Spleen (tissue), 11 donors: ENCODE measurements around the gene EEF2K. TPM values are rescaled to one million over a fixed set of nuclear protein-coding genes. Genes with fewer than 3 reads are reported as not detected.
A peak's percentile ranks its signal among the peaks of the same experiment; 100 is the strongest.

Experiments used
- DNase-seq: peaks from one replicate; pipeline ENCODE4 v3.0.0-alpha.2; 2020
- H3K27ac ChIP-seq, 8 donors: fragments of 200-600 bp; sonication (generic) in 7 of 8; 1 replicate in 4 of 8; 2 replicates in 4 of 8; pipeline versions ENCODE4 v1.5.0 to v1.8.0; 2016 to 2021; ENCODE audit warnings: inconsistent platforms in 4 of 8, mild to moderate bottlenecking in 4 of 8, moderate library complexity in 1 of 8
- H3K27me3 ChIP-seq, 7 donors: fragments of 200-600 bp; sonication (generic) in 6 of 7; replicated peaks in 1 of 7; 1 replicate in 4 of 7; 2 replicates in 3 of 7; pipeline versions ENCODE4 v1.5.0 to v1.8.0; 2016 to 2021; ENCODE audit warnings: inconsistent platforms in 3 of 7, mild to moderate bottlenecking in 1 of 7
- H3K36me3 ChIP-seq, 6 donors: fragments of 200-600 bp; sonication (generic) in 5 of 6; 1 replicate in 4 of 6; 2 replicates in 2 of 6; pipeline versions ENCODE4 v1.5.0 to v1.8.0; 2016 to 2021; ENCODE audit warnings: inconsistent platforms in 2 of 6
- H3K4me1 ChIP-seq, 6 donors: fragments of 200-600 bp; sonication (generic) in 5 of 6; 1 replicate in 3 of 6; 2 replicates in 3 of 6; pipeline versions ENCODE4 v1.5.0 to v1.8.0; 2016 to 2021; ENCODE audit warnings: inconsistent platforms in 3 of 6
- H3K4me3 ChIP-seq, 8 donors: fragments of 200-600 bp; sonication (generic) in 7 of 8; 1 replicate in 4 of 8; 2 replicates in 4 of 8; pipeline versions ENCODE4 v1.5.0 to v1.8.0; 2016 to 2021; ENCODE audit warnings: inconsistent platforms in 4 of 8, mild to moderate bottlenecking in 4 of 8, moderate library complexity in 2 of 8
- H3K9me3 ChIP-seq, 8 donors: fragments of 200-600 bp; sonication (generic) in 7 of 8; 1 replicate in 4 of 8; 2 replicates in 4 of 8; pipeline versions ENCODE4 v1.5.0 to v1.8.0; 2016 to 2021; ENCODE audit warnings: inconsistent platforms in 4 of 8
- CTCF ChIP-seq, 11 experiments: fragments of 200-600 bp in 7 of 11; fragments of 450-650 bp in 4 of 11; sonication (generic) in 4 of 11; IDR thresholded peaks in 8 of 11; conservative IDR thresholded peaks in 3 of 11; 1 replicate in 7 of 11; 2 replicates in 4 of 11; pipeline versions ENCODE4 v1.4.0 to v1.8.0; 2016 to 2021; ENCODE audit warnings: antibody characterized with exemption in 11 of 11, inconsistent platforms in 4 of 11, mild to moderate bottlenecking in 1 of 11
- POLR2A ChIP-seq, 3 donors: fragments of 450-650 bp; IDR thresholded peaks; one replicate each; pipeline ENCODE4 v1.5.1; 2017; ENCODE audit warnings: antibody characterized with exemption in 3 of 3, mild to moderate bottlenecking in 1 of 3
- POLR2AphosphoS5 ChIP-seq, 3 donors: sonication (generic); formaldehyde crosslinking; IDR thresholded peaks; one replicate each; pipeline ENCODE4 v1.5.1; 2017; ENCODE audit warnings: antibody characterized with exemption in 3 of 3
- WGBS, 5 donors: extraction: QIAGEN DNeasy Blood & Tissue Kit in 3 of 5; methylation state at CpG; one replicate each; pipeline versions ENCODE4 v1.1.5 to v1.1.7; 2013 to 2018; 5-methylcytosine and 5-hydroxymethylcytosine counted together
- intact Hi-C: fragments of 100-400 bp; cut with DNase I; formaldehyde crosslinking; loops from one replicate; pipeline ENCODE4 v1.15.0; 2023; ENCODE audit warnings: low total_unique reads
- polyA plus RNA-seq, 3 donors: library from polyadenylated mRNA; stranded (reverse); fragments of 200-250 nt; gene quantifications; one replicate each; pipeline ENCODE4 v1.2.1, GENCODE V29; 2013
- total RNA-seq, 7 donors: library from RNA; depleted of rRNA in 3 of 7; stranded (reverse); fragments of >200 nt in 3 of 7; fragmentation: NEBNext Ultra II Directional in 4 of 7; extraction: Animal tissue kit (Norgen Biotek cat#: 25700) in 4 of 7; gene quantifications; one replicate each; pipeline versions ENCODE4 v1.1.0 to v1.2.1, GENCODE V29; 2016 to 2021
- donor health status: healthy with polysubstance abuse.
- donor health status: DM: no; HTN: no; CAD: no; lungs with moderate emphysema.
- donor health status: DM: no; HTN: no; CAD: no.
- donor health status: Bipolar disorder and iron deficiency.
- donor health status: healthy.
- donor health status: DM: no; HTN: no; CAD: no.
- donor health status: DM: yes; HTN: yes; CAD: no.

The EEF2K gene
- total and polyA plus RNA-seq, 10 donors, result 2.4 to 37.7 (median 24.4) TPM

DNA sequence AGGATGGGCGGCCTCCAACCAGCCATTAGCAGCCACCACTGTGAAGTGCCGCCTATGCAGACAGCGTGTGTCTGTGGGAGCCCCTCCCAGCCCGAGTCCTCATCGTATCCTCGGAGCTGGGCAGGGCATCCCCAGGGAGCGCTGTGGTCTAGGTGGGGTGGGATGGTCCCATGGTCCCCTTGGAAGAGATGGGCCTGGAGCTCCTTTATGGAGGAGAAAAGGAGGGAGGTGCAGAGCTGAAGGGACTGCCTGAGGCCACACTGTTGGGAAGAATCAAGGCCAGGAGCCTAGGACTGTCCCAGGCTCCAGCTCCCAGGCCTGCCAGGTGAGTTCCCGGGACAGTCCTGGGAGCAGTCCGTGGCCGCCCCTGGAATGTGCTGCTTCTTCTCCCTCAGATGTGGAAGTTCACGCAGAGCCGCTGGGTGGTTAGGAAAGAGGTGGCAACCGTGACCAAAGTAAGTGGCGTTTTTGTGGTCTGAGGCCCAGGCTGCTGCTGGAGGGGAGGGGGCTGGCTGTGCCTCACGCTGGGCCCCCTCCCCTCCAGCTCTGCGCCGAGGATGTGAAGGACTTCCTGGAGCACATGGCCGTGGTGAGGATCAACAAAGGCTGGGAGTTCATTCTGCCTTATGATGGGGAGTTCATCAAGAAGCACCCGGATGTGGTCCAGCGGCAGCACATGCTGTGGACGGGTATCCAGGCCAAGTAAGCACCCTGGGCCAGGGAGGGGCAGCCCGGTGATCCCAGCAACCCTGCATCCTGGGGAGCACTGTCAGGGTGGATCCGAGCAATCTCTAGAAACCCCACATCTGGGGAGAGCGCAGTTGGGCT, 118.1 kb downstream of the EEF2K start:
- H3K4me3 ChIP-seq, result no peak overlapping the region
- no peaks in the 10 kb centered on the region for H3K9me3 ChIP-seq
- H3K27ac ChIP-seq, result no peak overlapping the region
- no peaks in the 10 kb centered on the region for H3K27me3 ChIP-seq
- DNase-seq, result no peak
- H3K4me1 ChIP-seq, result peaks cover 0 to 14% (median 4%) of the 10 kb centered on the region in 6 donors
- intact Hi-C loops, result loop anchor here (10.0 kb wide), 1 partner anchor 1169 kb away; the partner anchor contains the start of genes DNAH3 and LDAF1
- TF ChIP-seq CTCF (IDR thresholded peaks at IDR 0.05 in 8 of 11, conservative IDR thresholded peaks at IDR 0.05 in 3 of 11) (no peak), POLR2AphosphoS5 (IDR thresholded peaks at IDR 0.05) (no peak), POLR2A (IDR thresholded peaks at IDR 0.05) (no peak)
- peaks cover 0 to 100% (median 87%) of the 10 kb centered on the region in 6 donors for H3K36me3 ChIP-seq
- WGBS, 5 donors, result 78 to 95% (median 91%) methylated on average over 14 to 24 of the region's 24 CpGs

- TF ChIP-seq CTCF (IDR thresholded peaks at IDR 0.05 in 8 of 11, conservative IDR thresholded peaks at IDR 0.05 in 3 of 11) (no peak), POLR2AphosphoS5 (IDR thresholded peaks at IDR 0.05) (peak in 1 of 3 donors; percentile 29)
- H3K36me3 ChIP-seq, result peaks cover 0 to 100% (median 84%) of the 10 kb centered on the region in 6 donors
- peaks cover 0 to 15% (median 5%) of the 10 kb centered on the region in 6 donors for H3K4me1 ChIP-seq
- no peaks in the 10 kb centered on the region for H3K9me3 ChIP-seq
- no peak for DNase-seq
- 91 to 95% (median 93%) methylated on average over 15 to 19 of the region's 19 CpGs for WGBS, 5 donors
- H3K4me3 ChIP-seq, result no peak overlapping the region
- no peak overlapping the region for H3K27ac ChIP-seq
- H3K27me3 ChIP-seq, result no peaks in the 10 kb centered on the region
- intact Hi-C loops, result loop anchor here (10.0 kb wide), 1 partner anchor 1170 kb away; the partner anchor contains the start of genes DNAH3 and LDAF1
Observed at GRCh38 chr16:22324787-22325597, 118.9 kb downstream of the EEF2K start.

GRCh38 chr16:22325598-22326368, 119.7 kb downstream of the EEF2K start:
- Histone ChIP-seq H3K27me3 (no peaks in the 10 kb centered on the region), H3K36me3 (peaks cover 0 to 100% (median 78%) of the 10 kb centered on the region in 6 donors), H3K4me1 (peaks cover 0 to 21% (median 8%) of the 10 kb centered on the region in 6 donors), H3K27ac (no peak overlapping the region), H3K9me3 (no peaks in the 10 kb centered on the region), H3K4me3 (no peak overlapping the region)
- no peak for DNase-seq
- intact Hi-C loops, result loop anchor here (10.0 kb wide), 1 partner anchor 1171 kb away; the partner anchor contains the start of genes DNAH3 and LDAF1
- peak in 1 of 3 donors; percentile 62 for TF ChIP-seq POLR2AphosphoS5 (IDR thresholded peaks at IDR 0.05)
- no peak for TF ChIP-seq POLR2A (IDR thresholded peaks at IDR 0.05)
- WGBS, 5 donors, result 93 to 97% (median 96%) methylated on average over 36 to 46 of the region's 46 CpGs

DNA sequence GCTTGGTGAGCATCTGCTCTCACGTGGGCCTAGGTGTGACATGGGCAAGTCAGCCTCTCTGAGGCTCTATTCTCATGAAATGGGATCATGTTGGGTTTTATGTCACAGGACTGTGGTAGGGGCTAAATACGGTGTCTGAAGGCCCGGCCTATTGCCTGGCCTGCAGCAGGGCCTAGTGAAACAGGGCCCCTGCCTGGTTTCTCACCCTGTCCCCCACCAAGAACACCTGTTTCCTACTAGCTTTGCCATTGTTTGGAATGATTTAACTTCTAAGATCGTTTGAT, 120.2 kb downstream of the EEF2K start:
- H3K4me3 ChIP-seq, result no peak overlapping the region
- DNase-seq, result no peak
- peaks cover 0 to 100% (median 79%) of the 10 kb centered on the region in 6 donors for H3K36me3 ChIP-seq
- WGBS, 5 donors, result 82 to 91% (median 88%) methylated on average over 4 of the region's 4 CpGs
- peaks cover 0 to 15% (median 6%) of the 10 kb centered on the region in 6 donors for H3K4me1 ChIP-seq
- H3K9me3 ChIP-seq, result no peaks in the 10 kb centered on the region
- intact Hi-C loops, result loop anchor here (10.0 kb wide), 1 partner anchor 1172 kb away; the partner anchor contains the start of genes DNAH3 and LDAF1
- H3K27ac ChIP-seq, result no peak overlapping the region
- no peaks in the 10 kb centered on the region for H3K27me3 ChIP-seq
- no peak for TF ChIP-seq POLR2AphosphoS5 (IDR thresholded peaks at IDR 0.05)
- no peak for TF ChIP-seq CTCF (IDR thresholded peaks at IDR 0.05 in 8 of 11, conservative IDR thresholded peaks at IDR 0.05 in 3 of 11)
- TF ChIP-seq POLR2A (IDR thresholded peaks at IDR 0.05), result no peak
